ENCODE data around the gene PITPNB. TPM values are rescaled to one million over a fixed set of nuclear protein-coding genes. Genes with fewer than 3 reads are reported as not detected.

PITPNB gene
- total and polyA plus RNA-seq, 2 of the 13 experiments (the other 11 are each of a cell fraction or from before 2014, with no cell fraction given), result 17.0 to 30.1 TPM

GRCh38 chr22:27919222-27919941, at the start of gene PITPNB (continued):
- no peak for TF ChIP-seq RERE (CRISPR knock-in tag; IDR thresholded peaks at IDR 0.05; ENCODE audit: low read depth)
- 0 out of 2 replicates have a peak, but pooled peaks have one; percentile 21 for TF ChIP-seq ZSCAN30 (CRISPR knock-in tag; IDR thresholded peaks at IDR 0.05)
- TF ChIP-seq ZNF850 (CRISPR knock-in tag; conservative IDR thresholded peaks at IDR 0.05), result no peak
- TF ChIP-seq SIX4 (CRISPR knock-in tag; IDR thresholded peaks at IDR 0.05), result no peak
- TF ChIP-seq YEATS2 (CRISPR knock-in tag; IDR thresholded peaks at IDR 0.05; ENCODE audit: borderline replicate concordance), result peak; percentile 27; the same call in 1 of the 2 replicates
- TF ChIP-seq ZNF788 (CRISPR knock-in tag; IDR thresholded peaks at IDR 0.05; ENCODE audit: borderline replicate concordance), result no peak; the same call in 1 of the 2 replicates
- no peak; the same call in 1 of the 2 replicates for TF ChIP-seq ZNF704 (CRISPR knock-in tag; IDR thresholded peaks at IDR 0.05; ENCODE audit: borderline replicate concordance)
- no peak for TF ChIP-seq TCF7L2 (IDR thresholded peaks at IDR 0.05; ENCODE audit: low read depth, low read length)
- no peak for TF ChIP-seq SRSF1 (optimal IDR thresholded peaks at IDR 0.05; ENCODE audit: low read depth, low read length)
- peak; percentile 53; the same call in 1 of the 2 replicates for TF ChIP-seq CBFB (CRISPR knock-in tag; IDR thresholded peaks at IDR 0.05)
- TF ChIP-seq SYNCRIP (IDR thresholded peaks at IDR 0.05; ENCODE audit: insufficient read depth, low read depth, low read length), result no peak
- TF ChIP-seq YEATS4 (CRISPR knock-in tag; IDR thresholded peaks at IDR 0.05; ENCODE audit: borderline replicate concordance), result peak; percentile 21; the same call in 1 of the 2 replicates
- TF ChIP-seq MLX (CRISPR knock-in tag; IDR thresholded peaks at IDR 0.05), result no peak
- TF ChIP-seq ATRX (CRISPR knock-in tag; IDR thresholded peaks at IDR 0.05; ENCODE audit: borderline replicate concordance), result no peak
- TF ChIP-seq KLF12 (CRISPR knock-in tag; IDR thresholded peaks at IDR 0.05; ENCODE audit: borderline replicate concordance), result 0 out of 2 replicates have a peak, but pooled peaks have one; percentile 32
- no peak for TF ChIP-seq NR2C2 (CRISPR knock-in tag; IDR thresholded peaks at IDR 0.05; ENCODE audit: borderline replicate concordance)
- TF ChIP-seq FOXK1 (CRISPR knock-in tag; IDR thresholded peaks at IDR 0.05; ENCODE audit: borderline replicate concordance, low read depth), result peak; percentile 64; the same call in 1 of the 2 replicates
- no peak; the same call in 1 of the 2 replicates for TF ChIP-seq ZNF589 (CRISPR knock-in tag; conservative IDR thresholded peaks at IDR 0.05)
- peak; percentile 56; the same call in 1 of the 2 replicates for TF ChIP-seq ZNF607 (CRISPR knock-in tag; IDR thresholded peaks at IDR 0.05; ENCODE audit: borderline replicate concordance)
- TF ChIP-seq ZNF576 (CRISPR knock-in tag; IDR thresholded peaks at IDR 0.05), result no peak
- peak; percentile 78; the same call in 1 of the 2 replicates for TF ChIP-seq MYC (CRISPR knock-in tag; IDR thresholded peaks at IDR 0.05; ENCODE audit: borderline replicate concordance)
- TF ChIP-seq XBP1 (CRISPR knock-in tag; IDR thresholded peaks at IDR 0.05), result no peak
